Hepatocyte (in vitro differentiated cells): ENCODE results near the gene STAC2.

ENCODE experiments used
- EZH2 ChIP-seq: fragments of 200-600 bp; sonication (generic); IDR thresholded peaks from 2 replicates; pipeline ENCODE4 v1.6.1; 2016; ENCODE audit warnings: antibody characterized with exemption, mild to moderate bottlenecking, borderline replicate concordance
- EZH2phosphoT487 ChIP-seq: fragments of 200-600 bp; sonication (generic); IDR thresholded peaks from one replicate; pipeline ENCODE4 v1.6.1; 2018; ENCODE audit warnings: antibody characterized with exemption, mild to moderate bottlenecking, low read depth, moderate library complexity; ENCODE audit not compliant: unreplicated experiment, severe bottlenecking
- TF ChIP-seq, protein P1 (sequence below): fragments of 200-600 bp; sonication (generic); IDR thresholded peaks from 2 replicates; pipeline ENCODE4 v1.5.1; 2016; ENCODE audit warnings: antibody characterized with exemption, mild to moderate bottlenecking; ENCODE audit not compliant: poor library complexity

DNA sequence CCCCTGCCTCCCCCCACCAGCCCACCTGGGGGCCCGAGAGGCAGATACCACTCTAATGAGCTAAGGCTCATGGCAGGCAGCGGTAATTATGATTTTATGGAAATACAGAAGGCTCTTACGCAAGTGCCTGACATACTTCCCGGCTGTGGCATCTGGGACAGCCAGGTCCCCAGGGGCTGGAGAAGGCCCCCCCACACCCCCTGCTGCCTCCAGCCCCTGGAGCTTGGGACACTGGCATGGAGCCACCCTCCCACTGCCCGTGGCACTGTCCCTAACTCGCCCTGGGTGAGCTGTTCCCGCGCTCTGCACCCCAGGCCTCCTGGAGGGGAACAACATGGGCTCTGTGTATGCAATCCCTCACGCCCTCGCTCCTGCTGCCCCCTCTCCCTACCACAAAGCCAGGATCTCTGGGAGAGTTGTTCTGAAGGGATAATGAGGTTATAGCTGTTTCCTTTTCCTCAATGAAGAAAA, 5.4 kb upstream of the STAC2 start:
- TF ChIP-seq, protein P1, sequence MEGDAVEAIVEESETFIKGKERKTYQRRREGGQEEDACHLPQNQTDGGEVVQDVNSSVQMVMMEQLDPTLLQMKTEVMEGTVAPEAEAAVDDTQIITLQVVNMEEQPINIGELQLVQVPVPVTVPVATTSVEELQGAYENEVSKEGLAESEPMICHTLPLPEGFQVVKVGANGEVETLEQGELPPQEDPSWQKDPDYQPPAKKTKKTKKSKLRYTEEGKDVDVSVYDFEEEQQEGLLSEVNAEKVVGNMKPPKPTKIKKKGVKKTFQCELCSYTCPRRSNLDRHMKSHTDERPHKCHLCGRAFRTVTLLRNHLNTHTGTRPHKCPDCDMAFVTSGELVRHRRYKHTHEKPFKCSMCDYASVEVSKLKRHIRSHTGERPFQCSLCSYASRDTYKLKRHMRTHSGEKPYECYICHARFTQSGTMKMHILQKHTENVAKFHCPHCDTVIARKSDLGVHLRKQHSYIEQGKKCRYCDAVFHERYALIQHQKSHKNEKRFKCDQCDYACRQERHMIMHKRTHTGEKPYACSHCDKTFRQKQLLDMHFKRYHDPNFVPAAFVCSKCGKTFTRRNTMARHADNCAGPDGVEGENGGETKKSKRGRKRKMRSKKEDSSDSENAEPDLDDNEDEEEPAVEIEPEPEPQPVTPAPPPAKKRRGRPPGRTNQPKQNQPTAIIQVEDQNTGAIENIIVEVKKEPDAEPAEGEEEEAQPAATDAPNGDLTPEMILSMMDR: no peak
- TF ChIP-seq EZH2: no peak
- no peak for TF ChIP-seq EZH2phosphoT487
